Endothelial cell of umbilical vein (primary cell): ENCODE results near the gene SDCCAG8. TPM values are rescaled to one million over a fixed set of nuclear protein-coding genes. Genes with fewer than 3 reads are reported as not detected.

Source experiments
- BruUV-seq: library from RNA; stranded (reverse); fragments of 400-500 nt; replicated peaks from 2 replicates; lab custom pipeline; 2021; lab: Mats Ljungman, UMichigan
- CTCF ChIA-PET: fragments of 300-600, 350-600 bp; sonication (Branson Sonifier 250); formaldehyde crosslinking; loops from one replicate; lab custom pipeline; 2021; ENCODE audit warnings: antibody characterized with exemption, inconsistent platforms; lab: Charles Lee
- POLR2A ChIA-PET: fragments of 300-600, 350-600 bp; sonication (Branson Sonifier 250); formaldehyde crosslinking; loops from one replicate; lab custom pipeline; 2021; ENCODE audit warnings: antibody characterized with exemption, inconsistent platforms; lab: Charles Lee
- DNase-seq: peaks from one replicate; pipeline ENCODE4 v3.0.0-alpha.2; 2011; ENCODE audit warnings: low read depth, low spot score
- FAIRE-seq: peaks from 2 replicates; lab custom pipeline; 2011; peaks lifted over from hg19 to GRCh38; lab: Jason Lieb, UNC
- H2AFZ ChIP-seq: 2 replicates; pipeline ENCODE4 v1.6.0; 2012; ENCODE audit warnings: low read depth, low read length, control low read depth, inconsistent platforms
- H3K27ac ChIP-seq: 2 replicates; pipeline ENCODE4 v1.5.1; 2011; ENCODE audit warnings: low read depth, mild to moderate bottlenecking, control low read depth, low read length, moderate library complexity; ENCODE audit not compliant: insufficient read depth
- H3K27me3 ChIP-seq, 2 experiments: 2 replicates each; pipeline versions ENCODE4 v1.6.0 to v1.6.1; 2011; ENCODE audit warnings: low read length in 2 of 2, mixed read lengths in 1 of 2; ENCODE audit not compliant: control insufficient read depth in 2 of 2, insufficient read depth in 2 of 2
- H3K36me3 ChIP-seq, 2 experiments: 2 replicates in 1 of 2; 3 replicates in 1 of 2; pipeline ENCODE4 v1.5.1; 2011; ENCODE audit warnings: low read length in 2 of 2, mild to moderate bottlenecking in 1 of 2, moderate library complexity in 1 of 2; ENCODE audit not compliant: control insufficient read depth in 2 of 2, insufficient read depth in 2 of 2; ENCODE audit errors: extremely low read depth in 1 of 2
- H3K4me1 ChIP-seq: 3 replicates; pipeline ENCODE4 v1.5.1; 2011; ENCODE audit warnings: mild to moderate bottlenecking, low read length; ENCODE audit not compliant: control insufficient read depth, insufficient read depth; ENCODE audit errors: extremely low read depth
- H3K4me2 ChIP-seq: 2 replicates; pipeline ENCODE4 v1.6.1; 2011; ENCODE audit warnings: low read length, control low read depth, mixed read lengths; ENCODE audit not compliant: insufficient read depth
- H3K4me3 ChIP-seq, 3 experiments: fragments of 200-600 bp in 1 of 3; sonication (generic), shearing (Covaris generic) in 1 of 3; replicated peaks in 1 of 3; 2 replicates each; pipeline ENCODE4 v1.5.1; 2011 to 2016; ENCODE audit warnings: control low read depth in 3 of 3, low read length in 3 of 3, mild to moderate bottlenecking in 2 of 3, inconsistent platforms in 1 of 3, low read depth in 1 of 3, moderate library complexity in 1 of 3; ENCODE audit not compliant: insufficient read depth in 1 of 3
- H3K79me2 ChIP-seq: 2 replicates; pipeline ENCODE4 v1.6.0; 2012; ENCODE audit warnings: low read length, inconsistent platforms; ENCODE audit not compliant: control insufficient read depth, insufficient read depth
- H3K9ac ChIP-seq: replicated peaks from 2 replicates; pipeline ENCODE3; 2011; ENCODE audit warnings: low read length, control low read depth; ENCODE audit not compliant: insufficient read depth; ENCODE audit errors: extremely low read depth
- H3K9me1 ChIP-seq: replicated peaks from 3 replicates; pipeline ENCODE4 v1.6.0; 2011; ENCODE audit warnings: mild to moderate bottlenecking, low read length; ENCODE audit not compliant: control insufficient read depth, insufficient read depth; ENCODE audit errors: extremely low read depth
- H3K9me3 ChIP-seq: replicated peaks from 2 replicates; pipeline ENCODE4 v1.5.1; 2012; ENCODE audit warnings: low read length, inconsistent platforms; ENCODE audit not compliant: control insufficient read depth, insufficient read depth
- H4K20me1 ChIP-seq: replicated peaks from 2 replicates; pipeline ENCODE3; 2011; ENCODE audit warnings: mild to moderate bottlenecking, low read length; ENCODE audit not compliant: control insufficient read depth, insufficient read depth; ENCODE audit errors: extremely low read depth
- CTCF ChIP-seq, 2 donors: IDR thresholded peaks; 1 replicate in 1 of 2; 2 replicates in 1 of 2; pipeline ENCODE4 v1.5.1; 2011; ENCODE audit warnings: low read length in 2 of 2, mild to moderate bottlenecking in 2 of 2, moderate library complexity in 2 of 2, control low read depth in 1 of 2, inconsistent platforms in 1 of 2, low read depth in 1 of 2; ENCODE audit not compliant: insufficient read depth in 1 of 2; ENCODE audit errors: extremely low read depth in 1 of 2
- EZH2 ChIP-seq: IDR thresholded peaks from 2 replicates; pipeline ENCODE4 v1.6.1; 2012; ENCODE audit warnings: borderline replicate concordance, low read depth, mild to moderate bottlenecking, moderate library complexity, low read length, inconsistent platforms; ENCODE audit not compliant: severe bottlenecking
- FOS ChIP-seq: IDR thresholded peaks from 2 replicates; pipeline ENCODE4 v1.6.1; 2011; ENCODE audit warnings: mild to moderate bottlenecking, low read length, moderate library complexity, borderline replicate concordance; ENCODE audit not compliant: insufficient read depth
- GATA2 ChIP-seq: IDR thresholded peaks from 2 replicates; pipeline ENCODE4 v1.7.0; 2011; ENCODE audit warnings: low read depth, mild to moderate bottlenecking, moderate library complexity, mixed read lengths, low read length; ENCODE audit not compliant: insufficient read length, insufficient read depth
- JUN ChIP-seq: IDR thresholded peaks from 2 replicates; pipeline ENCODE4 v1.6.1; 2011; ENCODE audit warnings: borderline replicate concordance, low read depth; ENCODE audit not compliant: insufficient read length, insufficient read depth
- MYC ChIP-seq: IDR thresholded peaks from one replicate; pipeline ENCODE4 v1.6.1; 2011; ENCODE audit warnings: mild to moderate bottlenecking, low read depth, low read length
- POLR2A ChIP-seq: IDR thresholded peaks from 2 replicates; pipeline ENCODE4 v1.6.1; 2012; ENCODE audit warnings: low read depth, mild to moderate bottlenecking, control low read depth, low read length
- POLR2AphosphoS5 ChIP-seq: IDR thresholded peaks from 2 replicates; pipeline ENCODE4 v1.6.1; 2012; ENCODE audit warnings: low read depth, mild to moderate bottlenecking, control low read depth, low read length, moderate library complexity; ENCODE audit not compliant: insufficient read depth
- dilution Hi-C: fragments of 300-500 bp; cut with MboI; formaldehyde crosslinking; loops from one replicate; pipeline ENCODE4 v1.15.0; 2019; ENCODE audit warnings: low sequenced_read_pairs; ENCODE audit not compliant: extremely low pct_ligation_motif_present
- intact Hi-C: fragments of 100-400 bp; cut with micrococcal nuclease; formaldehyde crosslinking; loops from one replicate; pipeline ENCODE4 v1.10.0; 2022
- polyA plus RNA-seq, 4 experiments: library from polyadenylated mRNA; depleted of rRNA in 3 of 4; stranded (reverse) in 3 of 4; unstranded in 1 of 4; fragments of >200 nt; gene quantifications; 2 replicates each; pipeline versions ENCODE4 v1.2.1 to v1.2.3, GENCODE V29; 2011 to 2012; ENCODE audit warnings: missing spikeins in 1 of 4
- total RNA-seq: library from RNA; stranded (reverse); gene quantifications from 2 replicates; pipeline ENCODE4 v1.2.3, GENCODE V29; 2021
- TF ChIP-seq, protein P1 (sequence below): IDR thresholded peaks from 2 replicates; pipeline ENCODE4 v1.6.1; 2011; ENCODE audit not compliant: insufficient read depth, insufficient read length

The SDCCAG8 gene
- total and polyA plus RNA-seq, 2 donors (not counting 3 experiments of a cell fraction or from before 2014, with no cell fraction given) = 14.6 to 25.7 TPM

DNA sequence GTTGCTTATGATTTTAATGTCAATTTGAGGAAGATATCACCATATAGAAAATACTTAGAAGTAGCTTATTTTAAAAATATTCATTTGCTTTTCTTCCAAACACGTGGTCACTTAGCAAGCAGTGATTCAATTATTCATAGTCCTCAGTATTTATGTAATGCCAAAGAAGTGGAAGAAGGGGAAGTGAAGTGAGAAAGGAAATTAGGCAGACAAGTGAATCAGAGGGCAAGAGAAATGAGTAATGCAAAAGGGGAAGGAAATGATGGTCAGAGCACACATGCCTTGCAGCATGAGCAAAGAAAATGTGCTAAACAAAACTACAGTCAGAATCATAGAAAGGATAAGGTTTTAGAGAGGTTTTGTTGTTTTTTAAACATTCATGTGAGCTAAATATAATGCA is 31.8 kb downstream of the SDCCAG8 start:
- peak overlapping the region in 1 of 3 experiments; percentile 0 for H3K4me3 ChIP-seq
- peaks cover 29% of the 10 kb centered on the region for H3K79me2 ChIP-seq
- no peaks in the 10 kb centered on the region for H3K9me3 ChIP-seq
- peak overlapping the region; percentile 98 for H3K27ac ChIP-seq
- H2AFZ ChIP-seq = no peak overlapping the region
- no peaks in the 10 kb centered on the region for H3K9me1 ChIP-seq
- H3K36me3 ChIP-seq = peaks cover 0 to 2% of the 10 kb centered on the region in 2 experiments
- TF ChIP-seq EZH2 (no peak), POLR2A (no peak), FOS (peak; percentile 99), GATA2 (peak; percentile 37), CTCF (IDR thresholded peaks at IDR 0.05; ENCODE audit: extremely low read depth in 1 of 2, insufficient read depth in 1 of 2, low read depth in 1 of 2, low read length in 2 of 2) (no peak), JUN (peak; percentile 99), POLR2AphosphoS5 (peak; percentile 91), MYC (peak; percentile 93)
- TF ChIP-seq, protein P1, sequence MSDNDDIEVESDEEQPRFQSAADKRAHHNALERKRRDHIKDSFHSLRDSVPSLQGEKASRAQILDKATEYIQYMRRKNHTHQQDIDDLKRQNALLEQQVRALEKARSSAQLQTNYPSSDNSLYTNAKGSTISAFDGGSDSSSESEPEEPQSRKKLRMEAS = peak; percentile 81
- H3K4me1 ChIP-seq = peaks cover 46% of the 10 kb centered on the region
- DNase-seq (peak; percentile 95), FAIRE-seq (peak; percentile 85)
- H3K4me2 ChIP-seq = peak overlapping the region; percentile 76
- no TSS peak for BruUV-seq
- dilution Hi-C loops = no loop called here
- H3K27me3 ChIP-seq = no peaks in the 10 kb centered on the region
- no peaks in the 10 kb centered on the region for H4K20me1 ChIP-seq
- CTCF ChIA-PET = interaction anchor here (0.7 to 2.5 kb wide), 4 partner anchors 15 to 48 kb away, joined by 3 to 18 read pairs (median 6); partner anchors contain the start of genes CEP170 and SDCCAG8
- intact Hi-C loops = loop anchor here (1.0 to 5.0 kb wide), 4 partner anchors 19 to 875 kb away; partner anchors contain the start of gene CEP170
- peak overlapping the region; percentile 79 for H3K9ac ChIP-seq
- POLR2A ChIA-PET = interaction anchor here (1.0 to 1.3 kb wide), 2 partner anchors 23 to 32 kb away, joined by 3 to 19 read pairs; partner anchors contain the start of genes CEP170 and SDCCAG8
